ENCODE results near the gene FAM193B.

Gene FAM193B

GRCh38 chr5:177497292-177498012 is 56.9 kb downstream of the FAM193B start, which contains the start of gene PDLIM7:
PDLIM7 (minus strand) TSS chr5:177497604; CDS start chr5:177496512, 1,092 bp downstream.
- ChIA-PET POLR2A (interaction anchor here (0.6 to 3.7 kb wide), 14 partner anchors 12 to 177 kb away, joined by 3 to 21 read pairs (median 3); partner anchors contain the start of genes B4GALT7, DDX41, DOK3 and GRK6), CTCF (interaction anchor here (0.6 to 3.8 kb wide), 2 partner anchors 10 to 42 kb away, joined by 4 to 23 read pairs; no protein-coding TSS in a partner anchor)
- TF ChIP-seq CTBP1 (IDR thresholded peaks at IDR 0.05; ENCODE audit: borderline replicate concordance) (no peak), HDGF (IDR thresholded peaks at IDR 0.05; ENCODE audit: borderline replicate concordance) (peak; percentile 97)
- peak; percentile 98 for DNase-seq (ENCODE audit: extremely low spot score)

- no peak for TF ChIP-seq FOXA1 (IDR thresholded peaks at IDR 0.05)
- TF ChIP-seq HDGF (IDR thresholded peaks at IDR 0.05; ENCODE audit: borderline replicate concordance), result peak; percentile 75; the same call in 1 of the 2 replicates
- CTCF ChIA-PET, result interaction anchor here (0.6 to 3.8 kb wide), 4 partner anchors 11 to 42 kb away, joined by 4 to 23 read pairs (median 6); no protein-coding TSS in a partner anchor
- DNase-seq (ENCODE audit: extremely low spot score), result peak; percentile 91
- POLR2A ChIA-PET, result interaction anchor here (0.6 to 3.7 kb wide), 15 partner anchors 14 to 184 kb away, joined by 3 to 21 read pairs (median 3); partner anchors contain the start of genes DDX41, GRK6 and TMED9
These were observed 57.6 kb downstream of the FAM193B start for GRCh38 chr5:177496727-177497291.

- TF ChIP-seq HDGF (IDR thresholded peaks at IDR 0.05; ENCODE audit: borderline replicate concordance), result peak; percentile 20; the same call in 1 of the 2 replicates
- TF ChIP-seq TARDBP (IDR thresholded peaks at IDR 0.05), result no peak
- DNase-seq (ENCODE audit: extremely low spot score), result peak; percentile 60
- ChIA-PET POLR2A (interaction anchor here (0.8 to 3.7 kb wide), 11 partner anchors 11 to 184 kb away, joined by 3 to 21 read pairs (median 4); partner anchors contain the start of genes DBN1, DDX41 and GRK6), CTCF (interaction anchor here (1.4 to 3.8 kb wide), 5 partner anchors 24 to 110 kb away, joined by 3 to 23 read pairs (median 6); no protein-coding TSS in a partner anchor)
These were observed 58.2 kb downstream of the FAM193B start for GRCh38 chr5:177496070-177496726.

- ChIA-PET POLR2A (interaction anchor here (0.6 to 3.7 kb wide), 9 partner anchors 10 to 249 kb away, joined by 3 to 21 read pairs (median 4); partner anchors contain the start of genes DBN1, DDX41 and GRK6), CTCF (interaction anchor here (0.5 to 3.8 kb wide), 8 partner anchors 23 to 382 kb away, joined by 3 to 23 read pairs (median 4); no protein-coding TSS in a partner anchor)
- peak; percentile 57 for DNase-seq (ENCODE audit: extremely low spot score)
- TF ChIP-seq CTBP1 (IDR thresholded peaks at IDR 0.05; ENCODE audit: borderline replicate concordance), result no peak
- no peak for TF ChIP-seq BHLHE40 (IDR thresholded peaks at IDR 0.05; ENCODE audit: borderline replicate concordance)
- 0 out of 2 replicates have a peak, but pooled peaks have one; percentile 67 for TF ChIP-seq HDGF (IDR thresholded peaks at IDR 0.05; ENCODE audit: borderline replicate concordance)
- TF ChIP-seq ELF4 (IDR thresholded peaks at IDR 0.05), result no peak
- TF ChIP-seq ZNF384 (IDR thresholded peaks at IDR 0.05), result no peak
These were observed 58.9 kb downstream of the FAM193B start for GRCh38 chr5:177495243-177496060.

- ChIA-PET CTCF (interaction anchor here (0.5 to 3.8 kb wide), 10 partner anchors 22 to 441 kb away, joined by 3 to 23 read pairs (median 4); no protein-coding TSS in a partner anchor), POLR2A (interaction anchor here (0.9 to 3.7 kb wide), 7 partner anchors 9 to 105 kb away, joined by 3 to 21 read pairs (median 4); partner anchors contain the start of genes B4GALT7, DDX41 and GRK6)
- DNase-seq (ENCODE audit: extremely low spot score), result no peak
- TF ChIP-seq ELF4 (IDR thresholded peaks at IDR 0.05), result no peak
These were observed 59.8 kb downstream of the FAM193B start for GRCh38 chr5:177494346-177495195.

- no peak for DNase-seq (ENCODE audit: extremely low spot score)
- POLR2A ChIA-PET, result interaction anchor here (0.9 to 2.2 kb wide), 4 partner anchors 15 to 106 kb away, joined by 3 to 9 read pairs (median 3); partner anchors contain the start of gene B4GALT7
- CTCF ChIA-PET, result interaction anchor here (0.6 to 1.4 kb wide), 4 partner anchors 36 to 123 kb away, joined by 3 to 5 read pairs (median 4); no protein-coding TSS in a partner anchor
- no peak for TF ChIP-seq BHLHE40 (IDR thresholded peaks at IDR 0.05; ENCODE audit: borderline replicate concordance)
- no peak for TF ChIP-seq ZNF384 (IDR thresholded peaks at IDR 0.05)
- no peak for TF ChIP-seq HDGF (IDR thresholded peaks at IDR 0.05; ENCODE audit: borderline replicate concordance)
- no peak for TF ChIP-seq SUZ12 (IDR thresholded peaks at IDR 0.05)
- TF ChIP-seq LEF1 (IDR thresholded peaks at IDR 0.05; ENCODE audit: borderline replicate concordance), result no peak
- TF ChIP-seq ELF4 (IDR thresholded peaks at IDR 0.05), result no peak
- TF ChIP-seq FOXK2 (IDR thresholded peaks at IDR 0.05), result no peak
- TF ChIP-seq NFRKB (IDR thresholded peaks at IDR 0.05), result no peak
- TF ChIP-seq FOXM1 (IDR thresholded peaks at IDR 0.05; ENCODE audit: borderline replicate concordance), result no peak
- TF ChIP-seq FOXA1 (IDR thresholded peaks at IDR 0.05), result no peak
- no peak for TF ChIP-seq CTBP1 (IDR thresholded peaks at IDR 0.05; ENCODE audit: borderline replicate concordance)
- no peak for TF ChIP-seq L3MBTL2 (conservative IDR thresholded peaks at IDR 0.05)
- TF ChIP-seq PKNOX1 (IDR thresholded peaks at IDR 0.05), result no peak
- TF ChIP-seq TARDBP (IDR thresholded peaks at IDR 0.05), result no peak
- TF ChIP-seq SP1 (IDR thresholded peaks at IDR 0.05), result no peak
- no peak for TF ChIP-seq ARNT (IDR thresholded peaks at IDR 0.05)
These were observed 60.5 kb downstream of the FAM193B start for GRCh38 chr5:177493795-177494345.

Data from HEK293T (cell line).